Suprapubic skin (tissue), 4 donors: Measurements from ENCODE around the gene EFCAB6. TPM values are rescaled to one million over a fixed set of nuclear protein-coding genes. Genes with fewer than 3 reads are reported as not detected.

ENCODE experiments used
- DNase-seq, 2 donors: peaks; one replicate each; pipeline ENCODE4 v3.0.0-alpha.2; 2019; ENCODE audit warnings: low spot score in 2 of 2
- H3K27ac ChIP-seq: fragments of 200-600 bp; sonication (generic); one replicate; pipeline ENCODE4 v1.5.1; 2019
- H3K27me3 ChIP-seq: fragments of 200-600 bp; sonication (generic); one replicate; pipeline ENCODE4 v1.5.1; 2019
- H3K36me3 ChIP-seq: fragments of 200-600 bp; sonication (generic); one replicate; pipeline ENCODE4 v1.5.1; 2019
- H3K4me1 ChIP-seq: fragments of 200-600 bp; sonication (generic); one replicate; pipeline ENCODE4 v1.5.1; 2019
- H3K4me3 ChIP-seq: fragments of 200-600 bp; sonication (generic); one replicate; pipeline ENCODE4 v1.5.1; 2019; ENCODE audit warnings: mild to moderate bottlenecking
- H3K9me3 ChIP-seq: fragments of 200-600 bp; sonication (generic); one replicate; pipeline ENCODE4 v1.5.1; 2019
- EP300 ChIP-seq: sonication (generic); formaldehyde crosslinking; IDR thresholded peaks from one replicate; pipeline ENCODE4 v1.6.1; 2017; ENCODE audit warnings: antibody characterized with exemption
- POLR2A ChIP-seq, 2 donors: fragments of 450-650 bp; IDR thresholded peaks; one replicate each; pipeline ENCODE4 v1.6.1; 2017; ENCODE audit warnings: antibody characterized with exemption in 2 of 2, mild to moderate bottlenecking in 2 of 2, moderate library complexity in 2 of 2
- POLR2AphosphoS5 ChIP-seq, 3 donors: sonication (generic); formaldehyde crosslinking; IDR thresholded peaks; one replicate each; pipeline ENCODE4 v1.6.1; 2017; ENCODE audit warnings: antibody characterized with exemption in 3 of 3
- WGBS: methylation state at CpG from one replicate; pipeline ENCODE4 v1.1.5; 2018; 5-methylcytosine and 5-hydroxymethylcytosine counted together
- total RNA-seq, 4 donors: library from RNA; depleted of rRNA; stranded (reverse); fragments of >200 nt; gene quantifications; one replicate each; pipeline ENCODE4 v1.1.0, GENCODE V29; 2016
- TF ChIP-seq, protein P1 (sequence below), 2 donors: fragments of 200-600 bp in 1 of 2; fragments of 450-650 bp in 1 of 2; sonication (generic) in 1 of 2; IDR thresholded peaks; one replicate each; pipeline ENCODE4 v1.5.1; 2016 to 2019; ENCODE audit warnings: antibody characterized with exemption in 2 of 2, mild to moderate bottlenecking in 1 of 2, moderate library complexity in 1 of 2

EFCAB6 gene
- total RNA-seq, 4 donors from 2014 or later = 1.9 to 4.9 (median 2.9) TPM

DNA sequence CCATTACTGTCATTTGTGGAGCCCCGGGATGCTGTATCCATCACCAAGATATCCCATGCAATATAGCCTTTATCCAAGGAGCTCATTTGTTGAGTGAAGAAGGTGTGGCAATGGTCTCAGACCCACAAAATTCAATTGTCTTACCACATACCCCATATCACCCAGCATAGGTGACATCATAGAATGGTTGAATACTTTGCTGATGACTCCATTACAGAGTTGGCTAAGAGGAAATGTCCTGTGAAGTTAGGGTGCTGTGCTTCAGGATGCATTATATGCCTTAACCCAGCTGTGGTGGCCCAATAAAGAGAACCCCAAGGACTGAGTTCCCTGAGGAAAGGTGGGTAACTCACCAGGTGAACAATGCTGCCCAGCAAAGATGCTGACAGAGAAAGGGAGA lies 113.7 kb downstream of the EFCAB6 start:
- TF ChIP-seq POLR2AphosphoS5 (IDR thresholded peaks at IDR 0.05) (no peak), EP300 (no peak), POLR2A (IDR thresholded peaks at IDR 0.05) (no peak)
- TF ChIP-seq, protein P1, sequence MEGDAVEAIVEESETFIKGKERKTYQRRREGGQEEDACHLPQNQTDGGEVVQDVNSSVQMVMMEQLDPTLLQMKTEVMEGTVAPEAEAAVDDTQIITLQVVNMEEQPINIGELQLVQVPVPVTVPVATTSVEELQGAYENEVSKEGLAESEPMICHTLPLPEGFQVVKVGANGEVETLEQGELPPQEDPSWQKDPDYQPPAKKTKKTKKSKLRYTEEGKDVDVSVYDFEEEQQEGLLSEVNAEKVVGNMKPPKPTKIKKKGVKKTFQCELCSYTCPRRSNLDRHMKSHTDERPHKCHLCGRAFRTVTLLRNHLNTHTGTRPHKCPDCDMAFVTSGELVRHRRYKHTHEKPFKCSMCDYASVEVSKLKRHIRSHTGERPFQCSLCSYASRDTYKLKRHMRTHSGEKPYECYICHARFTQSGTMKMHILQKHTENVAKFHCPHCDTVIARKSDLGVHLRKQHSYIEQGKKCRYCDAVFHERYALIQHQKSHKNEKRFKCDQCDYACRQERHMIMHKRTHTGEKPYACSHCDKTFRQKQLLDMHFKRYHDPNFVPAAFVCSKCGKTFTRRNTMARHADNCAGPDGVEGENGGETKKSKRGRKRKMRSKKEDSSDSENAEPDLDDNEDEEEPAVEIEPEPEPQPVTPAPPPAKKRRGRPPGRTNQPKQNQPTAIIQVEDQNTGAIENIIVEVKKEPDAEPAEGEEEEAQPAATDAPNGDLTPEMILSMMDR (IDR thresholded peaks at IDR 0.05) = no peak

GRCh38 chr22:43697894-43698293 lies 114.2 kb downstream of the EFCAB6 start:
- H3K27ac ChIP-seq = no peak overlapping the region
- no peaks in the 10 kb centered on the region for H3K36me3 ChIP-seq
- no peaks in the 10 kb centered on the region for H3K27me3 ChIP-seq
- DNase-seq = no peak
- H3K9me3 ChIP-seq = peaks cover 3% of the 10 kb centered on the region
- H3K4me3 ChIP-seq = no peak overlapping the region
- no peaks in the 10 kb centered on the region for H3K4me1 ChIP-seq
- TF ChIP-seq, protein P1 (IDR thresholded peaks at IDR 0.05) = no peak
- TF ChIP-seq POLR2AphosphoS5 (IDR thresholded peaks at IDR 0.05) (no peak), POLR2A (IDR thresholded peaks at IDR 0.05) (no peak), EP300 (no peak)
- WGBS = 81% methylated on average over 3 of the region's 3 CpGs

More for the DNA sequence above, 113.7 kb downstream of the EFCAB6 start:
- Histone ChIP-seq H3K9me3 (peaks cover 3% of the 10 kb centered on the region), H3K27me3 (no peaks in the 10 kb centered on the region), H3K4me3 (no peak overlapping the region), H3K27ac (no peak overlapping the region), H3K4me1 (no peaks in the 10 kb centered on the region), H3K36me3 (no peaks in the 10 kb centered on the region)
- no peak for DNase-seq
- WGBS = 100% methylated on average over 1 of the region's 1 CpG

GRCh38 chr22:43693249-43693648 lies 118.9 kb downstream of the EFCAB6 start:
- no peaks in the 10 kb centered on the region for H3K27me3 ChIP-seq
- no peak overlapping the region for H3K4me3 ChIP-seq
- TF ChIP-seq POLR2A (IDR thresholded peaks at IDR 0.05) = no peak
- TF ChIP-seq, protein P1 (IDR thresholded peaks at IDR 0.05) = no peak
- TF ChIP-seq EP300 = no peak
- no peak for TF ChIP-seq POLR2AphosphoS5 (IDR thresholded peaks at IDR 0.05)
- 91% methylated on average over 2 of the region's 2 CpGs for WGBS
- peaks cover 3% of the 10 kb centered on the region for H3K9me3 ChIP-seq
- H3K27ac ChIP-seq = no peak overlapping the region
- no peaks in the 10 kb centered on the region for H3K4me1 ChIP-seq
- H3K36me3 ChIP-seq = no peaks in the 10 kb centered on the region
- no peak for DNase-seq

GRCh38 chr22:43689356-43689755 lies 122.7 kb downstream of the EFCAB6 start:
- Histone ChIP-seq H3K4me3 (no peak overlapping the region), H3K4me1 (no peaks in the 10 kb centered on the region), H3K36me3 (no peaks in the 10 kb centered on the region), H3K27ac (no peak overlapping the region), H3K9me3 (no peaks in the 10 kb centered on the region), H3K27me3 (no peaks in the 10 kb centered on the region)
- 73% methylated on average over 6 of the region's 6 CpGs for WGBS
- TF ChIP-seq, protein P1 (IDR thresholded peaks at IDR 0.05) = no peak
- no peak for TF ChIP-seq POLR2A (IDR thresholded peaks at IDR 0.05)
- TF ChIP-seq EP300 = no peak
- no peak for TF ChIP-seq POLR2AphosphoS5 (IDR thresholded peaks at IDR 0.05)
- no peak for DNase-seq

DNA sequence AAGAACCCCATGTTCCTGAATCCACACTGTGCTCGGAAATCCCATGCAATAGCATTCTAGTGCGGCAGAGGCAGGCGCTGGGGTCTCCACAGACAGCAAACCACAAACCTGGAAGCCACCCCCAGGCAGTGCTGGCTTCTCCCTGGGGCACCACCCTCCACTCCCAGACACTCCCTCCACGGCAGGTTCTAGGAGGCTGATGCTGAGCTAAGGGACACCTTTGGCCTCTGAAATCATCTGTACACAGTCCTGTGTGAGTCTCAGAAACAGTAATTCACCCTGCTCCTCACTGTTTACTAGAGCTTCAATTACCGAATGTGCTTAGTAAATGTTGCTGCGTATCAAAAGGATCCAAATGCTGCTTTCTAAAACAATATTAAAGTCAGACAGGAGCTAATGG lies 129.3 kb downstream of the EFCAB6 start:
- Histone ChIP-seq H3K4me3 (no peak overlapping the region), H3K27ac (no peak overlapping the region), H3K4me1 (no peaks in the 10 kb centered on the region), H3K9me3 (peaks cover 4% of the 10 kb centered on the region), H3K36me3 (no peaks in the 10 kb centered on the region), H3K27me3 (no peaks in the 10 kb centered on the region)
- 89% methylated on average over 5 of the region's 6 CpGs for WGBS
- TF ChIP-seq, protein P1 (IDR thresholded peaks at IDR 0.05) = no peak
- no peak for TF ChIP-seq POLR2AphosphoS5 (IDR thresholded peaks at IDR 0.05)
- no peak for TF ChIP-seq POLR2A (IDR thresholded peaks at IDR 0.05)
- no peak for TF ChIP-seq EP300
- no peak for DNase-seq
